BE2C (cell line): Measurements from ENCODE around the gene GRID1.
A peak's percentile ranks its signal among the peaks of the same experiment; 100 is the strongest.

Source experiments
- DNase-seq: peaks from one replicate; pipeline ENCODE4 v3.0.0-alpha.2; 2020
- H3K27me3 ChIP-seq: fragments of 250-450 bp; sonication (Bioruptor Pico); 2 replicates; pipeline ENCODE4 v1.5.1; 2020; ENCODE audit warnings: mild to moderate bottlenecking
- H3K36me3 ChIP-seq: fragments of 250-450 bp; sonication (Bioruptor Pico); 2 replicates; pipeline ENCODE4 v1.5.1; 2020; ENCODE audit warnings: mild to moderate bottlenecking
- H3K4me1 ChIP-seq: fragments of 250-450 bp; sonication (Bioruptor Pico); 2 replicates; pipeline ENCODE4 v1.5.1; 2020
- H3K4me3 ChIP-seq: 2 replicates; pipeline ENCODE4 v1.5.1; 2011; ENCODE audit warnings: low read depth, low read length
- H3K9me3 ChIP-seq: fragments of 250-450 bp; sonication (Bioruptor Pico); 2 replicates; pipeline ENCODE4 v1.5.1; 2020
- TF ChIP-seq, protein P1 (sequence below): IDR thresholded peaks from 2 replicates; pipeline ENCODE4 v1.5.1; 2012; ENCODE audit warnings: mild to moderate bottlenecking, low read depth, low read length

GRID1 gene

DNA sequence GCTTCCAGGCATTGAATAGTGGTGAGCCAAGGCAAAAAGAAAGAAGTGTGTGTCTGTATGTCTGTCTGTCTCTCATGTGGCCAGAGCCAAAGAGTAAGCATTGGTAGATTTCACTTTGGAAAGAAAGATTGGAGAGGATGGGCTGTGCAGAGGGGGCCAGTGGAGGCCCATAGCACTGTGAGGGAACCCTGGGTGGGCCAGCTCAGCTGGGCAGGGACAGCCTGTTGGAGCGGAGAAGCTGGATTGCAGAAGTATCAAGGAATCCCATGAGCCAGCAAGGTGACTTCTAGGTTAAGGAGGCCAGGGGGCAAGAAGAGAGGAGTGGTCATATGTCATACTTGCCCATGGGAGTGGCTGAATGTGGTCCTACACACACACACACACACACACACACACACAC, 1.5 kb upstream of the GRID1 start:
- H3K36me3 ChIP-seq: peaks cover 11% of the 10 kb centered on the region
- H3K9me3 ChIP-seq: peaks cover 3% of the 10 kb centered on the region; the same call in 1 of the 2 replicates
- H3K27me3 ChIP-seq: peaks cover 6% of the 10 kb centered on the region
- TF ChIP-seq, protein P1, sequence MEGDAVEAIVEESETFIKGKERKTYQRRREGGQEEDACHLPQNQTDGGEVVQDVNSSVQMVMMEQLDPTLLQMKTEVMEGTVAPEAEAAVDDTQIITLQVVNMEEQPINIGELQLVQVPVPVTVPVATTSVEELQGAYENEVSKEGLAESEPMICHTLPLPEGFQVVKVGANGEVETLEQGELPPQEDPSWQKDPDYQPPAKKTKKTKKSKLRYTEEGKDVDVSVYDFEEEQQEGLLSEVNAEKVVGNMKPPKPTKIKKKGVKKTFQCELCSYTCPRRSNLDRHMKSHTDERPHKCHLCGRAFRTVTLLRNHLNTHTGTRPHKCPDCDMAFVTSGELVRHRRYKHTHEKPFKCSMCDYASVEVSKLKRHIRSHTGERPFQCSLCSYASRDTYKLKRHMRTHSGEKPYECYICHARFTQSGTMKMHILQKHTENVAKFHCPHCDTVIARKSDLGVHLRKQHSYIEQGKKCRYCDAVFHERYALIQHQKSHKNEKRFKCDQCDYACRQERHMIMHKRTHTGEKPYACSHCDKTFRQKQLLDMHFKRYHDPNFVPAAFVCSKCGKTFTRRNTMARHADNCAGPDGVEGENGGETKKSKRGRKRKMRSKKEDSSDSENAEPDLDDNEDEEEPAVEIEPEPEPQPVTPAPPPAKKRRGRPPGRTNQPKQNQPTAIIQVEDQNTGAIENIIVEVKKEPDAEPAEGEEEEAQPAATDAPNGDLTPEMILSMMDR: no peak
- no peak for DNase-seq
- H3K4me1 ChIP-seq: peaks cover 5% of the 10 kb centered on the region; the same call in 1 of the 2 replicates
- no peak overlapping the region for H3K4me3 ChIP-seq

DNA sequence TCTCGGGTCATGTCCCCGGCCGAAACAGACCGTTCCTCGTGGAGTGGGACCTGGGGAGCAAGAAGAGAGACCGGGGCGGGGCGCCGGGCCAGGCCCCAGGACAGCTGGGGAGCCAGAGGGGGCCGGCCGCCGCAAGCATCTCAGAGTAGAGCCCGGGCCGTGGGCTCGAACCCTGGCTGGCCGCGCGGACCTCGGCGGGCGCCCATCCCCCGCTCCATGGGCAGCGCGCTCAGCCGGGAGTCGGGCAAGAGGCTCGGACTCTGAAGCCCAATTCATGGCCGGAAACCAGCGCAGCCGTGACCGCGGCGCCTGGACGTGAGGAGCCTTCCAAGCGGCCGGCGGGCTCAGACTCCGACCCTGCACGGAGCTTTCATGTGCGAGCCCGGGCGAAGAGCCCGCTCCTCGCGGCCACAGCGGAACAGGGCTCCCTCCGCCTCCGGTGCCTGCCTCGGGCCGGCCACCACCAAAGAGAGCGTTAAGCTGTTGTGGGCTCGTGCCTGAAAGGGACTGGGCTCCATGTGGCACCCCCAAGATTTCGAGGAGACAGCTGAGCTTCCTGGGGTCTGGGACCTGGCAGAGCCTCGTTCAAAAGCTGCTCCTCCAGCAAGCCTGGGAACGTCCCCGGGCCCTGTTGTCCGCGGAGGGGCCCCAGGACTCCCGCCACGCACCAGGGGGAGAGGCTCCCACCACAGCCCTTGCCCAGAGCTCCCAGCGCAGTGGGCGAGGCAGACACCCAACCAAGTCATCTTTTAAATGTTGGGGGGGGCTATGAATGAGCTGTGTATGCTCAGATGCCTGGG, 757 bp upstream of the GRID1 start:
- TF ChIP-seq, protein P1: no peak
- no peak for DNase-seq
- H3K9me3 ChIP-seq: peaks cover 3% of the 10 kb centered on the region; the same call in 1 of the 2 replicates
- H3K36me3 ChIP-seq: peaks cover 17% of the 10 kb centered on the region
- H3K4me1 ChIP-seq: peaks cover 11% of the 10 kb centered on the region
- H3K4me3 ChIP-seq: peak overlapping the region; percentile 53
- peaks cover 6% of the 10 kb centered on the region for H3K27me3 ChIP-seq

DNA sequence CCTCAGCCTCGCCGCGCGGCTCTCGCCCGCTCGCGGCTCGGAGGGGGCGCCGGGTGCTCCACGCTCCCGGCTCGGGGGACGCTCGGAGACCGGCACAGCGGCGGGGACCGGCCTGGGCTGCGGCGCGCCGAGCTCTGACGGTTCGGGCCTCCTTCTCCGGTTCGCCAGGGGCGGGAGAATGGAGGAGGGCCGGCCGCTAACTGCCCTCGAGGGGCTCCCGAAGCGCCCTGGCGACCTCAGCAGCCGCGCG, 232 bp upstream of the GRID1 start:
- Histone ChIP-seq H3K4me3 (peak overlapping the region; percentile 53), H3K36me3 (peaks cover 21% of the 10 kb centered on the region), H3K4me1 (peaks cover 16% of the 10 kb centered on the region), H3K9me3 (peaks cover 3% of the 10 kb centered on the region; the same call in 1 of the 2 replicates), H3K27me3 (peaks cover 6% of the 10 kb centered on the region)
- TF ChIP-seq, protein P1: no peak
- no peak for DNase-seq

DNA sequence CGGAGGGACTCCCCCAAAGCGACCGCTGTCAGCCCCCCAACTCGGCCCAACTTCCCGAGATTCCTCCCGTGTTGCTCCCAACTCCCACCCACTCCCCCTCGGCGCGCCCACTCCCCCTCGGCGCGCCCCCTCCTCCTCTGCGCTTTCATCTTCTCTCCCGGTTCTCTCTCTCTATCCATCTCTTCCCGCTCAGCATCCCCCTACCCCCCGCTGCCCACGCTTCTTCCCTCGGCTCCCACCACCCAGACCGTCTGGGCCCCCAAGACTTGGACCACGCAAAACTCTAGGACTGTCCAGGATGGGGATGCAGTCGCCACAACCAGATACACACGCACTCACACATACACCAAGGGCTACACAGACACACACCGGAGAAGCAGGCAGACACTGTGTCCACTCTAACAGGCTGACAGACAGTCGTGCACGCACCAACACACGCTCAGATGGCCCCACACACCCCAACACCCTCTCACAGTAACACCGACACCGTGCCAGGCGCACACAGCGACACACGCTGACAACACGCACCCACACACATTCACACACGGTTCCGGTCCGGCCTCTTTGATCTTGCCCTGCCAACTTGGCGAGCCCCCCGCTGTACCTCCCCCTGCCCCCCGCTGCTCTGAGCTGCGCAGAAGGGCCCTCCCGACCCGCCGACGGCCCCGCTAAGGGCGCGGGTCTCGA, 1.1 kb downstream of the GRID1 start:
- TF ChIP-seq, protein P1: no peak
- Histone ChIP-seq H3K27me3 (peaks cover 6% of the 10 kb centered on the region), H3K36me3 (peaks cover 24% of the 10 kb centered on the region), H3K4me1 (peaks cover 21% of the 10 kb centered on the region), H3K4me3 (peak overlapping the region; percentile 89), H3K9me3 (peaks cover 3% of the 10 kb centered on the region; the same call in 1 of the 2 replicates)
- DNase-seq: no peak

DNA sequence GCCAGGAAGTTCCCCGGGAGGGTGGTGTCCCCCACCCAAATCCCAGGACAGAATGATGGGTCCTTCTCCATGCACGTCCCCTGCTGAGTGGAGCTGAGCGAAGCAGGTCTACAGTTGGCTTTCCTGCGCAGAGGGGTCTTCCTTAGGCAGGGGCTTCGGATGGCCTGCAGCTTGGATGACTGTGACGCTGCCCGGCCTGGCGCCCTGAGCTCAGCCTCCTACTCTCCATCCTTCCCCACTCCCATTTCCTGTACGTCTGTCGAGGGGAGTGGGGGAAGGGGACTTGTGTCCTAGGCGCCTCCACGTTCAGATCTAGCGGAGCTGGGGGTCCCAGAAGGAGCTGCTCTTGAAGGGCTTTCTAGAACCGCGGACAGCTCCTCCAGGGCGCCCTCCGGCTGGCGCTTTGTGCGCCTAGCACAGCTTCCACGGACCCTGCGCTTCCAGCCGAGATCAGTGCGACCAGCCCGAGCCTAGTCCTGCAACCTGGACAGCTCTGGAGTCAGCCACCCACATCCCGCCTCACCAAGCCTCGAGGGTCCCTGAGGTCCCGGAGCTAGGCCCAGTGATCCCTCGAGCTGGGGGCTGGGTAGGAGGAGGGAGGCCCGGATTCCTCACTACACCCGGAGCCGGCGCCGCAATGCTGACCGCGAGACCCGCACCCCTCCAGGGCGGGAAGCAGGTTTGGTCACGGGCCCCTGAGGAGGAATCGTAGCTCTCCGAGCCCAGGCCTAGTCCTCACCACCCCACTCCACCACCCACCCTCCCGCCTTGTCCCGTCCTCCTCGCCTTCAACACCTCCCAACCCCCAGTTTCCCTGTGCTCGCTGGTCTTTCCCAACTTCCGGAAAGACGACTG, 1.9 kb downstream of the GRID1 start:
- H3K27me3 ChIP-seq: peaks cover 6% of the 10 kb centered on the region
- peak overlapping the region; percentile 89 for H3K4me3 ChIP-seq
- H3K9me3 ChIP-seq: peaks cover 3% of the 10 kb centered on the region; the same call in 1 of the 2 replicates
- TF ChIP-seq, protein P1: no peak
- H3K4me1 ChIP-seq: peaks cover 21% of the 10 kb centered on the region
- peak; percentile 41 for DNase-seq
- peaks cover 24% of the 10 kb centered on the region for H3K36me3 ChIP-seq
